Loucy (cell line): ENCODE measurements around the gene SH3RF2.

Experiments
- H2AFZ ChIP-seq: fragments of 200-600 bp; sonication (generic); 2 replicates; pipeline ENCODE4 v1.6.0; 2016; ENCODE audit warnings: antibody characterized with exemption, mild to moderate bottlenecking, low read length, moderate library complexity
- H3F3A ChIP-seq: fragments of 200-600 bp; 2 replicates; pipeline ENCODE4 v1.6.0; 2016; ENCODE audit warnings: antibody characterized with exemption, low read depth, mild to moderate bottlenecking
- H3K27me3 ChIP-seq: fragments of 200-600 bp; sonication (generic); 2 replicates; pipeline ENCODE4 v1.6.1; 2014; ENCODE audit warnings: low read length, mild to moderate bottlenecking; ENCODE audit not compliant: insufficient read depth, poor library complexity, severe bottlenecking
- H3K36me3 ChIP-seq: fragments of 200-600 bp; sonication (generic); 2 replicates; pipeline ENCODE4 v1.6.1; 2016; ENCODE audit warnings: low read length; ENCODE audit not compliant: insufficient read depth
- H3K4me1 ChIP-seq: fragments of 200-600 bp; sonication (generic); 2 replicates; pipeline ENCODE4 v1.5.1; 2014; ENCODE audit warnings: low read length, mild to moderate bottlenecking; ENCODE audit not compliant: insufficient read depth, poor library complexity, severe bottlenecking
- H3K4me2 ChIP-seq: fragments of 200-600 bp; sonication (generic); 2 replicates; pipeline ENCODE4 v1.6.0; 2014; ENCODE audit warnings: antibody characterized with exemption, low read length, low read depth, mild to moderate bottlenecking; ENCODE audit not compliant: poor library complexity, severe bottlenecking
- H3K4me3 ChIP-seq: fragments of 200-600 bp; sonication (generic); 2 replicates; pipeline ENCODE4 v1.5.1; 2014; ENCODE audit warnings: low read length, mild to moderate bottlenecking, mixed read lengths; ENCODE audit not compliant: poor library complexity, severe bottlenecking
- H3K79me2 ChIP-seq: fragments of 200-600 bp; sonication (generic); 2 replicates; pipeline ENCODE4 v1.6.1; 2014; ENCODE audit warnings: low read length; ENCODE audit not compliant: insufficient read depth
- H3K9ac ChIP-seq: fragments of 200-600 bp; sonication (generic); 2 replicates; pipeline ENCODE4 v1.6.0; 2014; ENCODE audit warnings: mild to moderate bottlenecking, low read depth, low read length, moderate library complexity; ENCODE audit not compliant: poor library complexity, severe bottlenecking
- H3K9me2 ChIP-seq: fragments of 200-600 bp; sonication (generic); replicated peaks from 2 replicates; pipeline ENCODE4 v1.6.1; 2016; ENCODE audit warnings: low read depth, low read length, mixed read lengths
- H3K9me3 ChIP-seq: fragments of 200-600 bp; sonication (generic); 2 replicates; pipeline ENCODE4 v1.6.1; 2014; ENCODE audit warnings: mild to moderate bottlenecking, antibody characterized with exemption, low read length, low read depth; ENCODE audit not compliant: insufficient read depth
- H4K20me1 ChIP-seq: fragments of 200-600 bp; sonication (generic); 2 replicates; pipeline ENCODE4 v1.6.0; 2014; ENCODE audit warnings: antibody characterized with exemption, low read length, mild to moderate bottlenecking; ENCODE audit not compliant: insufficient read depth, poor library complexity, severe bottlenecking
- EZH2phosphoT487 ChIP-seq: fragments of 200-600 bp; IDR thresholded peaks from 2 replicates; pipeline ENCODE4 v1.6.1; 2018; ENCODE audit warnings: antibody characterized with exemption, mild to moderate bottlenecking, moderate library complexity, borderline replicate concordance
- TF ChIP-seq, protein P1 (sequence below): fragments of 200-600 bp; sonication (generic); conservative IDR thresholded peaks from 2 replicates; pipeline ENCODE4 v1.5.1; 2014; ENCODE audit warnings: mild to moderate bottlenecking, antibody characterized with exemption, low read length

SH3RF2 gene

DNA sequence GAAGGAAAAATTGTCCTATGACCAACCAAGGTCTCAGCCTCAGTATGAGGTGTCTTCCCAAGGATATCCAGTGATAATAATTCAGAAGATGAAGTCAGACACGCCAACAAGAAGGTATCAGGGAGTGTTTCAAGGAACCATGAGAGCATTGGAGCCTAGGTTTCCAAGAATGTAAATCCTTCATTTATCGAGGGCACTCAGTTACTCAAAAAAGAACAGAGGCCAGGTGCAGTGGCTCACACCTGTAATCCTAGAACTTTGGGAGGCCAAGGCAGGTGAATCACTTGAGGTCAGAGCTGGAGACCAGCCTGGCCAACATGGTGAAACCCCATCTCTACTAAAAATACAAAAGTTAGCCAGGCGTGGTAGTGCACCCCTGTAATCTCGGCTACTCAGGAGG lies 98.2 kb downstream of the SH3RF2 start:
- Histone ChIP-seq H3K9me2 (no peaks in the 10 kb centered on the region), H3K4me1 (peaks cover under 1% of the 10 kb centered on the region), H3K36me3 (no peaks in the 10 kb centered on the region), H2AFZ (no peak overlapping the region), H3K27me3 (no peaks in the 10 kb centered on the region), H3F3A (no peaks in the 10 kb centered on the region), H3K4me3 (no peak overlapping the region), H3K79me2 (no peaks in the 10 kb centered on the region), H4K20me1 (no peaks in the 10 kb centered on the region), H3K4me2 (no peak overlapping the region), H3K9ac (no peak overlapping the region), H3K9me3 (no peaks in the 10 kb centered on the region)
- no peak for TF ChIP-seq EZH2phosphoT487

DNA sequence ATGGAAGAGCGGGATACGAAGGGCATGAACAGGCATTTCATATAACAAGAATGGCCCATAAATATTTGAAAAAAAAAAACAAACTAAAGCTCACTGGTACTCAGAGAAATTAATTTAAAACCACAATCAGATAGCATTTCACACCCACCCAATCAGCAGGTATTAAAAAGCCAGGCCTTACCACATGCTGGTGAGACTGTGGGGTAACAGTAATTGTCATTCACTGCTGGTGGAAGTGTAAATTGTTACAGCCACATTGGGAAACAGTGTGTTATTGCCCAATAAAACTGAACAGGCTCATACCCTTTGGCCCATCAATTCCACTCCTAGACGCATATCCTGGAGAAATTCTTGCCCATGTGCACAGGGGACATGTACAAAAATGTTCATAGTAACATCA lies 103.0 kb downstream of the SH3RF2 start:
- Histone ChIP-seq H3K27me3 (no peaks in the 10 kb centered on the region), H3K4me3 (no peak overlapping the region), H3K9me2 (no peaks in the 10 kb centered on the region), H3K79me2 (no peaks in the 10 kb centered on the region), H3K9ac (no peak overlapping the region), H3K4me1 (peaks cover 11% of the 10 kb centered on the region), H3K36me3 (no peaks in the 10 kb centered on the region), H3K9me3 (no peaks in the 10 kb centered on the region), H2AFZ (no peak overlapping the region), H3K4me2 (no peak overlapping the region), H3F3A (no peaks in the 10 kb centered on the region), H4K20me1 (no peaks in the 10 kb centered on the region)
- TF ChIP-seq, protein P1, sequence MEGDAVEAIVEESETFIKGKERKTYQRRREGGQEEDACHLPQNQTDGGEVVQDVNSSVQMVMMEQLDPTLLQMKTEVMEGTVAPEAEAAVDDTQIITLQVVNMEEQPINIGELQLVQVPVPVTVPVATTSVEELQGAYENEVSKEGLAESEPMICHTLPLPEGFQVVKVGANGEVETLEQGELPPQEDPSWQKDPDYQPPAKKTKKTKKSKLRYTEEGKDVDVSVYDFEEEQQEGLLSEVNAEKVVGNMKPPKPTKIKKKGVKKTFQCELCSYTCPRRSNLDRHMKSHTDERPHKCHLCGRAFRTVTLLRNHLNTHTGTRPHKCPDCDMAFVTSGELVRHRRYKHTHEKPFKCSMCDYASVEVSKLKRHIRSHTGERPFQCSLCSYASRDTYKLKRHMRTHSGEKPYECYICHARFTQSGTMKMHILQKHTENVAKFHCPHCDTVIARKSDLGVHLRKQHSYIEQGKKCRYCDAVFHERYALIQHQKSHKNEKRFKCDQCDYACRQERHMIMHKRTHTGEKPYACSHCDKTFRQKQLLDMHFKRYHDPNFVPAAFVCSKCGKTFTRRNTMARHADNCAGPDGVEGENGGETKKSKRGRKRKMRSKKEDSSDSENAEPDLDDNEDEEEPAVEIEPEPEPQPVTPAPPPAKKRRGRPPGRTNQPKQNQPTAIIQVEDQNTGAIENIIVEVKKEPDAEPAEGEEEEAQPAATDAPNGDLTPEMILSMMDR = no peak
- TF ChIP-seq EZH2phosphoT487 = no peak

DNA sequence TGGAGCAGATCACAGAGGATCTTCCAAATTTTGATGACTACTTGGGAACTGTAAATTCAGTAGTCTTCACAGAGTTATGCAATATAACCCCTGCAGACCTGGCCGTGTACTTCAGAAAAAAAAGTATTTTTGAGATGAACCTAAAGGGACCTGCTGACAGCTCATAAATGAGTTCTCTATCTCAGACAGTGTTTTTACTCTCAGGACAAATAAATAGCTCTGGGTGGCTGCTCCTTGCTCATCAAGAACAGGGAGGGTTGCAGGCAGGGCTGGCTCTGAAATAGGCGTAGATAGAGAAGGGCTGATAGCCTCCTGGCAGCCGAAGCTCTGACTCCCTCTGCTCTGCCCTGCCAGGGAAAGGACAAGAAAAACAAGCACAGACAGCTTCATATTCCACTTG lies 104.1 kb downstream of the SH3RF2 start:
- H3K27me3 ChIP-seq = no peaks in the 10 kb centered on the region
- no peak overlapping the region for H3K4me2 ChIP-seq
- TF ChIP-seq, protein P1 = no peak
- TF ChIP-seq EZH2phosphoT487 = no peak
- peaks cover 11% of the 10 kb centered on the region for H3K4me1 ChIP-seq
- H3K4me3 ChIP-seq = no peak overlapping the region
- no peaks in the 10 kb centered on the region for H4K20me1 ChIP-seq
- no peaks in the 10 kb centered on the region for H3K36me3 ChIP-seq
- no peaks in the 10 kb centered on the region for H3K79me2 ChIP-seq
- H3F3A ChIP-seq = no peaks in the 10 kb centered on the region
- H2AFZ ChIP-seq = no peak overlapping the region
- no peaks in the 10 kb centered on the region for H3K9me2 ChIP-seq
- no peak overlapping the region for H3K9ac ChIP-seq
- no peaks in the 10 kb centered on the region for H3K9me3 ChIP-seq

DNA sequence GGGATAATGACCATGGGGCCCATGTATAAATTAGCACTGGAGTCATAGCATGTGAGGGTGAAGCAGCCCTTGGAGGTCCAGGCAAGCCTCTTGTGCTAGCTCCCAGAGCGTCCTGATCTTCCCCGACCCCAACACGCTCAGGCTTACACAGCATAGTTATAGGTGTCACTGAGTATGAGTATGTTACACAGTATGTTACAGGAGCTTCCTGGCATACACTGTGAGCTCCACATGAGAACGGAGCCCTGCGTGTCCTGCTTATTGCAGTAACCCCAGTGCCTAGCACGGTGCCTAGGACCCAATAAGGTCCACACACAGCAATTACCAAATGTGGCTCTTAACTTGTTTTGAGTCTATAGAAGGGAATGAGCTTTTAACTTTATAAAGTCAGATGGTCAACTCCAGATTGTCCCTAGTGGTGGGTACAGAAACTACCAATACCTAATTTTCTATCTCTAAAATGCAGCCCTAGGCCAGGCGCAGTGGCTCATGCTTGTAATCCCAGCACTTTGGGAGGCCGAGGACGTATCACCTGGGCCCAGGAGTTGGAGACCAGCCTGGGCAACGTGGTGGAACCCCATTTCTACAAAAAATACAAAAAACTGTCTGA lies 104.9 kb downstream of the SH3RF2 start:
- no peaks in the 10 kb centered on the region for H3K36me3 ChIP-seq
- H3F3A ChIP-seq = no peaks in the 10 kb centered on the region
- H3K9me2 ChIP-seq = no peaks in the 10 kb centered on the region
- H3K79me2 ChIP-seq = no peaks in the 10 kb centered on the region
- H3K9ac ChIP-seq = no peak overlapping the region
- no peak overlapping the region for H2AFZ ChIP-seq
- H4K20me1 ChIP-seq = no peaks in the 10 kb centered on the region
- TF ChIP-seq, protein P1 = peak; percentile 62
- TF ChIP-seq EZH2phosphoT487 = no peak
- H3K27me3 ChIP-seq = no peaks in the 10 kb centered on the region
- no peaks in the 10 kb centered on the region for H3K9me3 ChIP-seq
- H3K4me1 ChIP-seq = peaks cover 11% of the 10 kb centered on the region
- no peak overlapping the region for H3K4me2 ChIP-seq
- H3K4me3 ChIP-seq = no peak overlapping the region
